ELR (cell line): ENCODE results near the gene TARBP2.

Experiments
- DNase-seq: peaks from one replicate; pipeline ENCODE4 v3.0.0-alpha.2; 2015; ENCODE audit warnings: low read depth

TARBP2 gene

GRCh38 chr12:53474819-53475218 lies 26.3 kb upstream of the TARBP2 start:
- no peak for DNase-seq

GRCh38 chr12:53476769-53477209 lies 24.3 kb upstream of the TARBP2 start:
- DNase-seq, result peak; percentile 67

GRCh38 chr12:53478865-53479264 lies 22.2 kb upstream of the TARBP2 start:
- no peak for DNase-seq

- no peak for DNase-seq
Measured at GRCh38 chr12:53479331-53479730, 21.8 kb upstream of the TARBP2 start.

- peak; percentile 35 for DNase-seq
Measured at GRCh38 chr12:53480491-53481442, 20.3 kb upstream of the TARBP2 start.

GRCh38 chr12:53481458-53481857 lies 19.6 kb upstream of the TARBP2 start:
- DNase-seq, result peak; percentile 74

- DNase-seq, result peak; percentile 65
Measured at GRCh38 chr12:53481939-53482586, 19.0 kb upstream of the TARBP2 start.

GRCh38 chr12:53482626-53483168 lies 18.4 kb upstream of the TARBP2 start:
- DNase-seq, result no peak

- no peak for DNase-seq
Measured at GRCh38 chr12:53483225-53483978, 17.7 kb upstream of the TARBP2 start.

GRCh38 chr12:53483979-53484377 lies 17.1 kb upstream of the TARBP2 start:
- no peak for DNase-seq

- peak; percentile 67 for DNase-seq
Measured at GRCh38 chr12:53484686-53485575, 16.2 kb upstream of the TARBP2 start.

- DNase-seq, result no peak
Measured at GRCh38 chr12:53485955-53486735, 14.9 kb upstream of the TARBP2 start.

- DNase-seq, result no peak
Measured at GRCh38 chr12:53486736-53487487, 14.2 kb upstream of the TARBP2 start.

- no peak for DNase-seq
Measured at GRCh38 chr12:53489242-53489864, 11.7 kb upstream of the TARBP2 start.

- no peak for DNase-seq
Measured at GRCh38 chr12:53492188-53492587, 8.9 kb upstream of the TARBP2 start.

- DNase-seq, result peak; percentile 91
Measured at GRCh38 chr12:53492830-53493609, 8.1 kb upstream of the TARBP2 start.

- DNase-seq, result no peak
Measured at GRCh38 chr12:53493610-53494391, 7.3 kb upstream of the TARBP2 start.
